ENCODE results near the gene MTMR12.

MTMR12 gene

DNA sequence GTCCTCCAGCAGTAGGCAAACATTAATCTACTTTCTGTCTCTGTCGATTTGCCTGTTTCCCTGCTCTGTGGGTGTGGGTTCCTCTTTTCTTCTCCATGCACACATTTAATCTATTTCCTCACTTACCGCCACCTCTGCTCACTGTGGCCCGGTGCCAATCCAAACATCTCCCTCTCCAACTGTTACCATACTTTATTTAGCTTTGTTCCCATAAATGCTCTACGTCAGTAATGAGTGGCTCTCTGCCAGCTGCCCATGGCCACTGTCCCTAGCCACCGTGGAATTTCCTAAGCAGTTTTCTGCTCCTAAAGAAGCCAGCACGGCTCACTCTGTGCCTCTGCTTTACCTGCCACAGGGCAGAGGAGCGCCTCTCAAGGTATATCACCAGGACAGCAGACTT, 119.1 kb downstream of the MTMR12 start:
- TF ChIP-seq, protein P1, sequence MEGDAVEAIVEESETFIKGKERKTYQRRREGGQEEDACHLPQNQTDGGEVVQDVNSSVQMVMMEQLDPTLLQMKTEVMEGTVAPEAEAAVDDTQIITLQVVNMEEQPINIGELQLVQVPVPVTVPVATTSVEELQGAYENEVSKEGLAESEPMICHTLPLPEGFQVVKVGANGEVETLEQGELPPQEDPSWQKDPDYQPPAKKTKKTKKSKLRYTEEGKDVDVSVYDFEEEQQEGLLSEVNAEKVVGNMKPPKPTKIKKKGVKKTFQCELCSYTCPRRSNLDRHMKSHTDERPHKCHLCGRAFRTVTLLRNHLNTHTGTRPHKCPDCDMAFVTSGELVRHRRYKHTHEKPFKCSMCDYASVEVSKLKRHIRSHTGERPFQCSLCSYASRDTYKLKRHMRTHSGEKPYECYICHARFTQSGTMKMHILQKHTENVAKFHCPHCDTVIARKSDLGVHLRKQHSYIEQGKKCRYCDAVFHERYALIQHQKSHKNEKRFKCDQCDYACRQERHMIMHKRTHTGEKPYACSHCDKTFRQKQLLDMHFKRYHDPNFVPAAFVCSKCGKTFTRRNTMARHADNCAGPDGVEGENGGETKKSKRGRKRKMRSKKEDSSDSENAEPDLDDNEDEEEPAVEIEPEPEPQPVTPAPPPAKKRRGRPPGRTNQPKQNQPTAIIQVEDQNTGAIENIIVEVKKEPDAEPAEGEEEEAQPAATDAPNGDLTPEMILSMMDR (IDR thresholded peaks at IDR 0.05), result no peak

DNA sequence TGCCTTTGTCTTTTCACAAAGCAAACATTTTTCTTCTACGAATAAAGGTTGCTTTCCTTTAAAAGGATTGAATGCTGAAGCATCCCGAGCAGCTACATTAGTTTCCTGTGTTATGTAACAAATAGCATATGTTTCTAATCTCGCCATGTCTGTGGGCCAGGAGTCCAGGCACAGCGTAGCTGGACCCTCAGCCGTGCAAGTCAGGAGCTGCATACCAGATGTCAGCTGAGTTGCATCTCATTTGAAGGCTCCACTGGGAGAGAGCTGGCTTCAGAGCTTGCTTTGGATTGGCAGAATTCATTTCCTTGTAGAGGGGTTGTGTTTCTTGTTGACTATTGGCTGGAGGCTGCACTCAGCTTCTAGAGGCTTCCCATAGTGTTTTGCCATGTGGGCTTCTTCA, 122.6 kb downstream of the MTMR12 start:
- TF ChIP-seq, protein P1 (IDR thresholded peaks at IDR 0.05), result no peak

DNA sequence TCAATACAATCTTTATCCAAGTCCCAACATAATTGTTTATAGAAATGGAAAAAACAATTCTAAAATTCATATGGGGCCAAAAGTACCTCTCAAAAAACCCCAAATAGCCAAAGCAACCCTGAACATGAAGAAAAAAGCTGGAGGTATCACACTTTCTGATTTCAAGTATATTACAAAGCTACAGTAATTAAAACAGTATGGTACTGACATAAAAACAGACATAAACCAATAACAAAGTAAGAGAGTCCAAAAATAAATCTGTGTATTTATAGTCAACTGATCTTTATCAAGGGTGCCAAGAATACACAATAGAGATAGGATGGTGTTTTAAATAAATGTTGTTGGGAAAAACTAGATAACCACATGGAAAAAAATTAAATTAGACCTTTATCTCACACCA, 125.1 kb downstream of the MTMR12 start:
- TF ChIP-seq, protein P1 (IDR thresholded peaks at IDR 0.05), result no peak

DNA sequence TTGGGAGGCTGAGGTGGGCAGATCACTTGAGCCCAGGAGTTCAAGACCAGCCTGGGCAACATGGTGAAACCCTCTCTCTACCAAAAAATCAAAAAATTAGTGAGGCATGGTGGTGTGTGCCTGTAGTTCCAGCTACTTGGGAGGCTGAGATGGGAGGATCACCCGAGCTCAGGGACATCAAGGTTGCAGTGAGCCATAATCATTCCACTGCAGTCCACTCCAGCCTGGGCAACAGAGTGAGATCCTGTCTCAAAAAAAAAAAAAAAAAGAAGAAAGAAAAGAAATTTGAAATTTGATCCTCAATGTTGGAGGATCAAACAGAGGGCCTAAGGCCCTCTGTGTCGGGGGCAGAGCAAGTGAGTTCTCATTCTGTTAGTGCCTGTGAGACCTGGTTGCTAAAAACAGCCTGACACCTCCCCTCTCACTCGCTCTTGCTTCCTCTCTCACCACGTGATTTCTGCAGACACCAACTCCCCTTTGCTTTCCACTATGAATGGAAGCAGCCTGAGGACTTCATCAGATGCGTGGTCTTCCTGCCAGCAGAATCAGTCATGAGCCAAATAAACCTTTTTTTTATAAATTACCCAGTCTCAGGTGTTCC, 130.2 kb downstream of the MTMR12 start:
- TF ChIP-seq, protein P1 (IDR thresholded peaks at IDR 0.05), result no peak

Data from LNCAP (cell line).